MM.1S (cell line): ENCODE measurements around the gene CNTFR.

Experiments used
- DNase-seq: peaks from one replicate; pipeline ENCODE4 v3.0.0-alpha.2; 2015
- H2AFZ ChIP-seq: fragments of 300-600 bp; sonication (generic); 2 replicates; pipeline ENCODE4 v1.6.0; 2016; ENCODE audit warnings: antibody characterized with exemption, low read length
- H3F3A ChIP-seq: fragments of 300-600 bp; sonication (generic); 2 replicates; pipeline ENCODE4 v1.6.1; 2016; ENCODE audit warnings: mild to moderate bottlenecking, antibody characterized with exemption, low read length, moderate library complexity, mixed read lengths; ENCODE audit not compliant: insufficient read depth
- H3K27ac ChIP-seq: fragments of 300-600 bp; sonication (generic); 2 replicates; pipeline ENCODE4 v1.5.1; 2016; ENCODE audit warnings: mild to moderate bottlenecking, low read length
- H3K27me3 ChIP-seq: fragments of 300-600 bp; sonication (generic); replicated peaks from 2 replicates; pipeline ENCODE4 v1.6.0; 2016; ENCODE audit warnings: low read length; ENCODE audit not compliant: insufficient read depth
- H3K36me3 ChIP-seq: fragments of 300-600 bp; sonication (generic); replicated peaks from 2 replicates; pipeline ENCODE4 v1.6.1; 2016; ENCODE audit warnings: mild to moderate bottlenecking, low read length, mixed read lengths; ENCODE audit not compliant: insufficient read depth
- H3K4me1 ChIP-seq: fragments of 300-600 bp; sonication (generic); 2 replicates; pipeline ENCODE4 v1.6.1; 2016; ENCODE audit warnings: low read length, mixed read lengths
- H3K4me2 ChIP-seq: fragments of 300-600 bp; sonication (generic); 2 replicates; pipeline ENCODE4 v1.6.0; 2016; ENCODE audit warnings: low read depth, low read length
- H3K4me3 ChIP-seq: fragments of 300-600 bp; sonication (generic); 2 replicates; pipeline ENCODE4 v1.5.1; 2016; ENCODE audit warnings: low read length, mixed read lengths
- H3K79me2 ChIP-seq: fragments of 300-600 bp; sonication (generic); 2 replicates; pipeline ENCODE4 v1.6.1; 2016; ENCODE audit warnings: mixed run types, low read length, mixed read lengths
- H3K9ac ChIP-seq: fragments of 300-600 bp; sonication (generic); 2 replicates; pipeline ENCODE4 v1.6.1; 2016; ENCODE audit warnings: low read length, mixed read lengths
- H3K9me2 ChIP-seq: fragments of 300-600 bp; sonication (generic); replicated peaks from 2 replicates; pipeline ENCODE4 v1.6.1; 2016; ENCODE audit warnings: mild to moderate bottlenecking, low read length, mixed read lengths; ENCODE audit not compliant: insufficient read depth
- H3K9me3 ChIP-seq: fragments of 300-600 bp; sonication (generic); replicated peaks from 2 replicates; pipeline ENCODE4 v1.6.1; 2016; ENCODE audit warnings: mild to moderate bottlenecking, low read length, mixed read lengths; ENCODE audit not compliant: insufficient read depth
- H4K20me1 ChIP-seq: fragments of 300-600 bp; sonication (generic); 2 replicates; pipeline ENCODE4 v1.6.1; 2016; ENCODE audit warnings: mild to moderate bottlenecking, low read length, moderate library complexity, mixed read lengths; ENCODE audit not compliant: insufficient read depth
- EZH2 ChIP-seq: fragments of 300-600 bp; sonication (generic); optimal IDR thresholded peaks from 2 replicates; pipeline ENCODE3; 2017; ENCODE audit warnings: low read depth, mild to moderate bottlenecking, antibody characterized with exemption, low read length, mixed read lengths
- EZH2phosphoT487 ChIP-seq: fragments of 300-600 bp; sonication (generic); IDR thresholded peaks from 2 replicates; pipeline ENCODE4 v1.6.1; 2018; ENCODE audit warnings: antibody characterized with exemption, low read length
- TF ChIP-seq, protein P1 (sequence below): fragments of 300-600 bp; sonication (generic); IDR thresholded peaks from 2 replicates; pipeline ENCODE4 v1.5.1; 2016; ENCODE audit warnings: antibody characterized with exemption, low read length, mixed read lengths

The CNTFR gene

GRCh38 chr9:34554211-34555001 lies 35.1 kb downstream of the CNTFR start:
- Histone ChIP-seq H3K27ac (no peak overlapping the region), H2AFZ (no peak overlapping the region), H3K4me2 (no peak overlapping the region), H3K4me3 (no peak overlapping the region), H3K9me3 (no peaks in the 10 kb centered on the region), H3K27me3 (peaks cover 82% of the 10 kb centered on the region), H3K9ac (no peak overlapping the region), H3K79me2 (no peaks in the 10 kb centered on the region), H3K9me2 (no peaks in the 10 kb centered on the region), H4K20me1 (no peaks in the 10 kb centered on the region), H3K4me1 (no peaks in the 10 kb centered on the region), H3K36me3 (no peaks in the 10 kb centered on the region), H3F3A (no peaks in the 10 kb centered on the region)
- DNase-seq = no peak
- no peak for TF ChIP-seq EZH2phosphoT487
- no peak for TF ChIP-seq EZH2
- TF ChIP-seq, protein P1, sequence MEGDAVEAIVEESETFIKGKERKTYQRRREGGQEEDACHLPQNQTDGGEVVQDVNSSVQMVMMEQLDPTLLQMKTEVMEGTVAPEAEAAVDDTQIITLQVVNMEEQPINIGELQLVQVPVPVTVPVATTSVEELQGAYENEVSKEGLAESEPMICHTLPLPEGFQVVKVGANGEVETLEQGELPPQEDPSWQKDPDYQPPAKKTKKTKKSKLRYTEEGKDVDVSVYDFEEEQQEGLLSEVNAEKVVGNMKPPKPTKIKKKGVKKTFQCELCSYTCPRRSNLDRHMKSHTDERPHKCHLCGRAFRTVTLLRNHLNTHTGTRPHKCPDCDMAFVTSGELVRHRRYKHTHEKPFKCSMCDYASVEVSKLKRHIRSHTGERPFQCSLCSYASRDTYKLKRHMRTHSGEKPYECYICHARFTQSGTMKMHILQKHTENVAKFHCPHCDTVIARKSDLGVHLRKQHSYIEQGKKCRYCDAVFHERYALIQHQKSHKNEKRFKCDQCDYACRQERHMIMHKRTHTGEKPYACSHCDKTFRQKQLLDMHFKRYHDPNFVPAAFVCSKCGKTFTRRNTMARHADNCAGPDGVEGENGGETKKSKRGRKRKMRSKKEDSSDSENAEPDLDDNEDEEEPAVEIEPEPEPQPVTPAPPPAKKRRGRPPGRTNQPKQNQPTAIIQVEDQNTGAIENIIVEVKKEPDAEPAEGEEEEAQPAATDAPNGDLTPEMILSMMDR = no peak

DNA sequence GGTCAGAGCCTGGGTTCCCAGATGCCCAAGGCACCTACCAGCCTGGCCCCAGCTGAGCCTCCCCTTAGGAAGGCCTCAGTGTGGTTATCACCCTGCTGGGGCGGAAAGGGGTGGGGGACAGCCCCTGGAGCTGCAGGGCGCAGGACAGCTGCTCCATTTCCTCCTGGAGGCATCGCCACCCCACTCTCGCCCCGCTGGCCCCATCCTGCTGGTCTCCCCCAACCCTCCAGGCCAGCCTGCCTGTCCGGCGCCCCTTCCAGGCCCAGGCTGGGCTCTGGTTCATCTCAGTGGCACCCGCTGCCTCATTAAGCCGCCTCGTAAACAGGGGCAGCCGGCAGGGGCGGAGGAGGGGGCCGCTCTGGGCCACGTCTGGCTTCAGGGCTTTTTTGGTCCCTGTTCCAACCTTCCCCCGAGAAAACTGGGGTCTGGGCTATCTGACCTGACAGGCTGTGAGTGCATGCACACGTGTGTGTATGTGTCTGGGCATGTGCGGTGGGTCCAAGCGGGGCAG lies 36.0 kb downstream of the CNTFR start:
- no peaks in the 10 kb centered on the region for H3K9me3 ChIP-seq
- no peaks in the 10 kb centered on the region for H3K4me1 ChIP-seq
- H3K9me2 ChIP-seq = no peaks in the 10 kb centered on the region
- no peak for DNase-seq
- no peaks in the 10 kb centered on the region for H4K20me1 ChIP-seq
- no peak overlapping the region for H3K9ac ChIP-seq
- H2AFZ ChIP-seq = no peak overlapping the region
- H3K27ac ChIP-seq = no peak overlapping the region
- no peak overlapping the region for H3K4me2 ChIP-seq
- H3K79me2 ChIP-seq = no peaks in the 10 kb centered on the region
- H3F3A ChIP-seq = no peaks in the 10 kb centered on the region
- TF ChIP-seq EZH2 (no peak), EZH2phosphoT487 (no peak)
- TF ChIP-seq, protein P1 = no peak
- H3K36me3 ChIP-seq = no peaks in the 10 kb centered on the region
- no peak overlapping the region for H3K4me3 ChIP-seq
- H3K27me3 ChIP-seq = peaks cover 83% of the 10 kb centered on the region

- Histone ChIP-seq H3K4me2 (no peak overlapping the region), H3K4me1 (no peaks in the 10 kb centered on the region), H3K79me2 (no peaks in the 10 kb centered on the region), H4K20me1 (no peaks in the 10 kb centered on the region), H3K27ac (no peak overlapping the region), H3K36me3 (no peaks in the 10 kb centered on the region), H3F3A (no peaks in the 10 kb centered on the region), H3K9ac (no peak overlapping the region), H3K9me2 (no peaks in the 10 kb centered on the region), H3K27me3 (peaks cover 81% of the 10 kb centered on the region), H3K4me3 (no peak overlapping the region), H2AFZ (no peak overlapping the region), H3K9me3 (no peaks in the 10 kb centered on the region)
- TF ChIP-seq, protein P1 = no peak
- TF ChIP-seq EZH2phosphoT487 (no peak), EZH2 (no peak)
- no peak for DNase-seq
Measured at GRCh38 chr9:34552986-34553385, 36.5 kb downstream of the CNTFR start.
